Liver (tissue), 9 donors: ENCODE measurements around the gene TSPEAR. TPM values are rescaled to one million over a fixed set of nuclear protein-coding genes. Genes with fewer than 3 reads are reported as not detected.

ENCODE experiments used
- DNase-seq: peaks from one replicate; pipeline ENCODE4 v3.0.0-alpha.2; 2017; ENCODE audit warnings: low spot score
- H3K27ac ChIP-seq, 2 donors: one replicate each; pipeline ENCODE4 v1.7.0; 2013; ENCODE audit warnings: inconsistent platforms in 2 of 2, low read length in 2 of 2, control low read depth in 1 of 2, low read depth in 1 of 2, mild to moderate bottlenecking in 1 of 2
- H3K27me3 ChIP-seq, 4 donors: one replicate each; pipeline versions ENCODE4 v1.6.1 to v1.7.0; 2013; ENCODE audit warnings: low read length in 3 of 4, inconsistent platforms in 1 of 4, mild to moderate bottlenecking in 1 of 4, moderate library complexity in 1 of 4; ENCODE audit not compliant: control insufficient read depth in 4 of 4, insufficient read depth in 4 of 4
- H3K36me3 ChIP-seq, 4 donors: one replicate each; pipeline versions ENCODE4 v1.6.1 to v1.7.0; 2013; ENCODE audit warnings: low read length in 3 of 4, mild to moderate bottlenecking in 3 of 4, low read depth in 1 of 4, moderate library complexity in 1 of 4; ENCODE audit not compliant: control insufficient read depth in 4 of 4, insufficient read depth in 3 of 4
- H3K4me1 ChIP-seq, 4 donors: one replicate each; pipeline versions ENCODE4 v1.6.1 to v1.7.0; 2013; ENCODE audit warnings: low read length in 3 of 4, mild to moderate bottlenecking in 3 of 4, moderate library complexity in 1 of 4; ENCODE audit not compliant: control insufficient read depth in 4 of 4, insufficient read depth in 4 of 4
- H3K4me3 ChIP-seq, 3 donors: one replicate each; pipeline versions ENCODE4 v1.6.1 to v1.7.0; 2013; ENCODE audit warnings: low read length in 3 of 3, control low read depth in 1 of 3, low read depth in 1 of 3, mild to moderate bottlenecking in 1 of 3
- H3K9ac ChIP-seq, 2 donors: one replicate each; pipeline ENCODE4 v1.7.0; 2013; ENCODE audit warnings: low read length in 2 of 2, mild to moderate bottlenecking in 2 of 2, moderate library complexity in 2 of 2, control low read depth in 1 of 2, low read depth in 1 of 2
- H3K9me3 ChIP-seq, 4 donors: one replicate each; pipeline versions ENCODE4 v1.6.1 to v1.7.0; 2013; ENCODE audit warnings: low read length in 3 of 4; ENCODE audit not compliant: control insufficient read depth in 4 of 4
- ATF3 ChIP-seq: IDR thresholded peaks from 2 replicates; pipeline ENCODE4 v1.6.1; 2016; ENCODE audit warnings: antibody characterized with exemption
- CTCF ChIP-seq: fragments of 150-350 bp; IDR thresholded peaks from 2 replicates; pipeline ENCODE4 v1.5.1; 2017; ENCODE audit warnings: improper control_type of control experiment, low read depth, low read length; ENCODE audit not compliant: missing input control
- EGR1 ChIP-seq, 2 donors: IDR thresholded peaks; 2 replicates each; pipeline ENCODE4 v1.6.1; 2016 to 2018; ENCODE audit warnings: antibody characterized with exemption in 2 of 2, low read depth in 2 of 2
- FOXA1 ChIP-seq: IDR thresholded peaks from 2 replicates; pipeline ENCODE4 v1.6.1; 2016; ENCODE audit warnings: antibody characterized with exemption
- FOXA2 ChIP-seq: IDR thresholded peaks from 2 replicates; pipeline ENCODE4 v1.6.1; 2016; ENCODE audit warnings: antibody characterized with exemption
- GABPA ChIP-seq, 2 donors: IDR thresholded peaks in 1 of 2; conservative IDR thresholded peaks in 1 of 2; 2 replicates each; pipeline ENCODE4 v1.6.1; 2016; ENCODE audit warnings: antibody characterized with exemption in 2 of 2, mild to moderate bottlenecking in 1 of 2, moderate library complexity in 1 of 2
- HNF4A ChIP-seq, 2 donors: conservative IDR thresholded peaks; 2 replicates each; pipeline ENCODE4 v1.6.1; 2016; ENCODE audit warnings: antibody characterized with exemption in 2 of 2, mild to moderate bottlenecking in 2 of 2
- HNF4G ChIP-seq: IDR thresholded peaks from 2 replicates; pipeline ENCODE4 v1.6.1; 2016; ENCODE audit warnings: antibody characterized with exemption
- JUND ChIP-seq, 2 donors: IDR thresholded peaks; 2 replicates each; pipeline ENCODE4 v1.6.1; 2016; ENCODE audit warnings: antibody characterized with exemption in 2 of 2
- MAX ChIP-seq: IDR thresholded peaks from 2 replicates; pipeline ENCODE4 v1.6.1; 2016; ENCODE audit warnings: antibody characterized with exemption
- NR2F2 ChIP-seq: IDR thresholded peaks from 2 replicates; pipeline ENCODE4 v1.6.1; 2016; ENCODE audit warnings: antibody characterized with exemption
- RAD21 ChIP-seq, 2 donors: IDR thresholded peaks; 2 replicates each; pipeline ENCODE4 v1.6.1; 2016; ENCODE audit warnings: antibody characterized with exemption in 2 of 2, mild to moderate bottlenecking in 2 of 2
- REST ChIP-seq: IDR thresholded peaks from 2 replicates; pipeline ENCODE4 v1.6.1; 2016; ENCODE audit warnings: antibody characterized with exemption, mild to moderate bottlenecking
- RXRA ChIP-seq, 2 donors: IDR thresholded peaks; 2 replicates each; pipeline ENCODE4 v1.6.1; 2017 to 2018; ENCODE audit warnings: antibody characterized with exemption in 2 of 2, mild to moderate bottlenecking in 1 of 2
- SP1 ChIP-seq: IDR thresholded peaks from 2 replicates; pipeline ENCODE4 v1.6.1; 2018; ENCODE audit warnings: antibody characterized with exemption, mild to moderate bottlenecking
- TAF1 ChIP-seq: conservative IDR thresholded peaks from 2 replicates; pipeline ENCODE4 v1.6.1; 2016; ENCODE audit warnings: antibody characterized with exemption, mild to moderate bottlenecking
- YY1 ChIP-seq: IDR thresholded peaks from 2 replicates; pipeline ENCODE4 v1.6.1; 2016; ENCODE audit warnings: antibody characterized with exemption, mild to moderate bottlenecking
- ZBTB33 ChIP-seq: IDR thresholded peaks from 2 replicates; pipeline ENCODE4 v1.6.1; 2016; ENCODE audit warnings: antibody characterized with exemption
- WGBS: extraction: QIAGEN DNeasy Blood & Tissue Kit; methylation state at CpG from one replicate; pipeline ENCODE4 v1.1.7; 2013; 5-methylcytosine and 5-hydroxymethylcytosine counted together
- polyA plus RNA-seq, 2 donors: library from polyadenylated mRNA; stranded (reverse) in 1 of 2; unstranded in 1 of 2; fragments of 200-250 nt in 1 of 2; fragments of >200 nt in 1 of 2; fragmentation: Nextera tagmentation in 1 of 2; extraction: Ambion mirVana in 1 of 2; gene quantifications; one replicate each; pipeline versions ENCODE4 v1.2.1 to v1.2.3, GENCODE V29; 2013 to 2015
- total RNA-seq, 2 donors: library from RNA; depleted of rRNA; stranded (reverse); fragments of >200 nt; gene quantifications; one replicate each; pipeline ENCODE4 v1.2.3, GENCODE V29; 2014
- donor health status: healthy.
- donor health status: healthy.
- donor health status: healthy.
- donor health status: healthy.
- donor health status: healthy.

Gene TSPEAR
- total and polyA plus RNA-seq, 4 donors: under 0.01 to 0.14 (median 0.01) TPM; not detected in 1

GRCh38 chr21:44552136-44552535 lies 159.2 kb downstream of the TSPEAR start:
- 81% methylated on average over 6 of the region's 6 CpGs for WGBS
- H3K4me1 ChIP-seq: no peaks in the 10 kb centered on the region
- no peaks in the 10 kb centered on the region for H3K36me3 ChIP-seq
- no peaks in the 10 kb centered on the region for H3K9me3 ChIP-seq
- DNase-seq: peak; percentile 20
- no peak for TF ChIP-seq CTCF
- TF ChIP-seq HNF4A (conservative IDR thresholded peaks at IDR 0.05): no peak
- TF ChIP-seq REST: no peak
- TF ChIP-seq HNF4G: no peak
- no peak for TF ChIP-seq ZBTB33
- TF ChIP-seq FOXA1: no peak
- no peak for TF ChIP-seq JUND (IDR thresholded peaks at IDR 0.05)
- no peak for TF ChIP-seq GABPA (IDR thresholded peaks at IDR 0.05 in 1 of 2, conservative IDR thresholded peaks at IDR 0.05 in 1 of 2)
- TF ChIP-seq NR2F2: no peak
- TF ChIP-seq SP1: no peak
- no peak for TF ChIP-seq FOXA2
- no peak for TF ChIP-seq YY1
- TF ChIP-seq TAF1: no peak
- no peak for TF ChIP-seq MAX
- TF ChIP-seq EGR1 (IDR thresholded peaks at IDR 0.05; ENCODE audit: low read depth in 2 of 2): no peak
- TF ChIP-seq ATF3: no peak
- TF ChIP-seq RAD21 (IDR thresholded peaks at IDR 0.05): no peak
- no peak for TF ChIP-seq RXRA (IDR thresholded peaks at IDR 0.05)
- no peak overlapping the region for H3K27ac ChIP-seq
- H3K27me3 ChIP-seq: peaks cover 0 to 2% (median 0%) of the 10 kb centered on the region in 4 donors
- H3K9ac ChIP-seq: no peak overlapping the region
- no peak overlapping the region for H3K4me3 ChIP-seq
